H9 (cell line): ENCODE measurements around the gene HSPA13. TPM values are rescaled to one million over a fixed set of nuclear protein-coding genes. Genes with fewer than 3 reads are reported as not detected.
"Not testable (repeated sequence)": the region's sequence is repeated elsewhere in the genome, so short reads cannot be mapped to it uniquely, and the experiment has no call there.

Source experiments
- DNase-seq: peaks from one replicate; pipeline ENCODE4 v3.0.0-alpha.2; 2017
- H2AFZ ChIP-seq: one replicate; pipeline ENCODE4 v1.6.1; 2013; ENCODE audit warnings: mild to moderate bottlenecking, low read length, control low read depth, moderate library complexity
- H2AK5ac ChIP-seq: 2 replicates; pipeline ENCODE4 v1.6.1; 2013; ENCODE audit warnings: low read length, control low read depth, mixed read lengths; ENCODE audit not compliant: insufficient read length
- H2BK120ac ChIP-seq: one replicate; pipeline ENCODE4 v1.6.1; 2013; ENCODE audit warnings: low read depth, mild to moderate bottlenecking, low read length, control low read depth, inconsistent platforms; ENCODE audit not compliant: poor library complexity, severe bottlenecking
- H2BK12ac ChIP-seq: 2 replicates; pipeline ENCODE4 v1.6.1; 2013; ENCODE audit warnings: low read length, control low read depth, mixed read lengths, low read depth; ENCODE audit not compliant: insufficient read length
- H2BK15ac ChIP-seq: 2 replicates; pipeline ENCODE4 v1.6.1; 2013; ENCODE audit warnings: low read depth, low read length, control low read depth
- H2BK20ac ChIP-seq: one replicate; pipeline ENCODE4 v1.6.1; 2013; ENCODE audit warnings: low read depth, mild to moderate bottlenecking, low read length, control low read depth, inconsistent platforms; ENCODE audit not compliant: poor library complexity, severe bottlenecking
- H2BK5ac ChIP-seq: 2 replicates; pipeline ENCODE4 v1.6.1; 2013; ENCODE audit warnings: low read length, control low read depth, mixed read lengths; ENCODE audit not compliant: insufficient read length
- H3K14ac ChIP-seq: 2 replicates; pipeline ENCODE4 v1.6.1; 2013; ENCODE audit warnings: low read length, control low read depth; ENCODE audit not compliant: insufficient read depth
- H3K18ac ChIP-seq: 2 replicates; pipeline ENCODE4 v1.6.1; 2013; ENCODE audit warnings: low read depth, mild to moderate bottlenecking, mixed read lengths, low read length, control low read depth; ENCODE audit not compliant: insufficient read length
- H3K23ac ChIP-seq: 2 replicates; pipeline ENCODE4 v1.6.1; 2013; ENCODE audit warnings: low read length, control low read depth, mixed read lengths, low read depth; ENCODE audit not compliant: insufficient read length
- H3K23me2 ChIP-seq: 2 replicates; pipeline ENCODE4 v1.6.1; 2013; ENCODE audit warnings: low read depth, mild to moderate bottlenecking, mixed read lengths, low read length, control low read depth; ENCODE audit not compliant: insufficient read length, poor library complexity, severe bottlenecking
- H3K27ac ChIP-seq: 2 replicates; pipeline ENCODE4 v1.5.1; 2013; ENCODE audit warnings: low read length, control low read depth, mixed read lengths, low read depth; ENCODE audit not compliant: insufficient read length
- H3K27me3 ChIP-seq: 2 replicates; pipeline ENCODE4 v1.6.1; 2013; ENCODE audit warnings: low read length, control low read depth, inconsistent platforms; ENCODE audit not compliant: insufficient read depth
- H3K4ac ChIP-seq: 2 replicates; pipeline ENCODE4 v1.6.1; 2013; ENCODE audit warnings: low read depth, mild to moderate bottlenecking, control low read depth, inconsistent platforms, low read length, moderate library complexity
- H3K4me1 ChIP-seq: 2 replicates; pipeline ENCODE4 v1.6.1; 2013; ENCODE audit warnings: low read length, control low read depth, inconsistent platforms; ENCODE audit not compliant: insufficient read depth
- H3K4me2 ChIP-seq: 2 replicates; pipeline ENCODE4 v1.6.1; 2013; ENCODE audit warnings: low read length, control low read depth, mixed read lengths; ENCODE audit not compliant: insufficient read length, insufficient read depth
- H3K56ac ChIP-seq: 2 replicates; pipeline ENCODE4 v1.6.1; 2013; ENCODE audit warnings: low read depth, mild to moderate bottlenecking, mixed read lengths, low read length, control low read depth; ENCODE audit not compliant: insufficient read length
- H3K79me1 ChIP-seq: 2 replicates; pipeline ENCODE4 v1.6.1; 2013; ENCODE audit warnings: low read depth, mild to moderate bottlenecking, moderate library complexity, low read length, control low read depth, inconsistent platforms; ENCODE audit not compliant: insufficient read depth, poor library complexity, severe bottlenecking
- H3K79me2 ChIP-seq: 2 replicates; pipeline ENCODE4 v1.6.1; 2013; ENCODE audit warnings: low read length, control low read depth, inconsistent platforms; ENCODE audit not compliant: insufficient read depth
- H3K9ac ChIP-seq: 2 replicates; pipeline ENCODE4 v1.6.1; 2013; ENCODE audit warnings: low read length, control low read depth, mixed read lengths; ENCODE audit not compliant: insufficient read length; ENCODE audit errors: extremely low read depth
- H3K9me3 ChIP-seq: one replicate; pipeline ENCODE4 v1.6.1; 2013; ENCODE audit warnings: low read depth, low read length, inconsistent platforms; ENCODE audit not compliant: control insufficient read depth
- H3T11ph ChIP-seq: one replicate; pipeline ENCODE4 v1.6.1; 2013; ENCODE audit warnings: mild to moderate bottlenecking, low read length, control low read depth, inconsistent platforms
- H4K20me1 ChIP-seq: one replicate; pipeline ENCODE4 v1.6.1; 2013; ENCODE audit not compliant: control insufficient read depth, insufficient read length, insufficient read depth
- H4K5ac ChIP-seq: 2 replicates; pipeline ENCODE4 v1.6.1; 2013; ENCODE audit warnings: low read depth, mild to moderate bottlenecking, mixed read lengths, low read length, control low read depth; ENCODE audit not compliant: insufficient read length
- H4K8ac ChIP-seq: replicated peaks from 2 replicates; pipeline ENCODE4 v1.6.1; 2013; ENCODE audit warnings: low read length, control low read depth, mixed read lengths, low read depth; ENCODE audit not compliant: insufficient read length
- H4K91ac ChIP-seq: 2 replicates; pipeline ENCODE4 v1.6.1; 2013; ENCODE audit warnings: low read depth, mild to moderate bottlenecking, moderate library complexity, mixed read lengths, low read length, control low read depth; ENCODE audit not compliant: insufficient read length
- H3K27ac Mint-ChIP-seq, 3 experiments: 2 replicates in 2 of 3; 3 replicates in 1 of 3; pipeline ENCODE4 v1.8.0; 2020 to 2021; ENCODE audit warnings: mixed read lengths in 3 of 3, mild to moderate bottlenecking in 1 of 3, moderate library complexity in 1 of 3
- H3K27me3 Mint-ChIP-seq: 2 replicates; pipeline ENCODE4 v1.8.0; 2021; ENCODE audit warnings: low read depth, mild to moderate bottlenecking, moderate library complexity, mixed read lengths
- H3K36me3 Mint-ChIP-seq, 3 experiments: 2 replicates in 2 of 3; 3 replicates in 1 of 3; pipeline ENCODE4 v1.8.0; 2020 to 2021; ENCODE audit warnings: low read depth in 3 of 3, mixed read lengths in 3 of 3; ENCODE audit not compliant: insufficient read depth in 1 of 3
- H3K4me1 Mint-ChIP-seq, 2 experiments: 2 replicates each; pipeline ENCODE4 v1.8.0; 2020; ENCODE audit warnings: mixed read lengths in 2 of 2
- H3K4me3 Mint-ChIP-seq, 2 experiments: 2 replicates in 1 of 2; 3 replicates in 1 of 2; pipeline ENCODE4 v1.8.0; 2020 to 2021; ENCODE audit warnings: mild to moderate bottlenecking in 2 of 2, mixed read lengths in 2 of 2, moderate library complexity in 1 of 2
- H3K9me3 Mint-ChIP-seq, 2 experiments: 2 replicates in 1 of 2; 3 replicates in 1 of 2; pipeline ENCODE4 v1.8.0; 2020; ENCODE audit warnings: mild to moderate bottlenecking in 2 of 2, mixed read lengths in 2 of 2, moderate library complexity in 1 of 2
- CTCF ChIP-seq: fragments of 200-600 bp; sonication (generic); conservative IDR thresholded peaks from 3 replicates; pipeline ENCODE4 v1.8.0; 2021; ENCODE audit warnings: antibody characterized with exemption, mild to moderate bottlenecking
- WGBS: extraction: QIAGEN DNeasy Blood & Tissue Kit; methylation state at CpG from one replicate; pipeline ENCODE4 v1.1.7; 2013; ENCODE audit warnings: missing lambda C conversion rate, low lambda C conversion rate, mixed read lengths; ENCODE audit not compliant: insufficient read length; ENCODE audit errors: extremely low coverage; 5-methylcytosine and 5-hydroxymethylcytosine counted together
- total RNA-seq: library from RNA; stranded (reverse); gene quantifications from 2 replicates; pipeline ENCODE4 v1.2.1, GENCODE V29; 2021

Gene HSPA13
- total RNA-seq, 1 experiment from 2014 or later, result 32.6 TPM

GRCh38 chr21:14353231-14353630 lies 29.7 kb downstream of the HSPA13 start:
- Histone ChIP-seq H2BK120ac (no peak overlapping the region), H4K20me1 (no peaks in the 10 kb centered on the region), H3K9me3 (no peaks in the 10 kb centered on the region), H3K4ac (no peak overlapping the region), H2AFZ (no peak overlapping the region), H3K79me1 (no peaks in the 10 kb centered on the region), H3K79me2 (no peaks in the 10 kb centered on the region), H4K91ac (no peak overlapping the region), H3K23ac (no peak overlapping the region), H3K4me2 (no peak overlapping the region), H4K5ac (no peak overlapping the region), H3K27me3 (no peaks in the 10 kb centered on the region), H3T11ph (no peak overlapping the region), H2BK12ac (no peak overlapping the region), H3K9ac (no peak overlapping the region), H2BK15ac (no peak overlapping the region), H2AK5ac (no peak overlapping the region), H3K56ac (no peak overlapping the region), H4K8ac (no peak overlapping the region), H3K4me1 (no peaks in the 10 kb centered on the region), H3K27ac (no peak overlapping the region), H2BK20ac (no peak overlapping the region), H2BK5ac (no peak overlapping the region), H3K18ac (no peak overlapping the region), H3K23me2 (no peaks in the 10 kb centered on the region), H3K14ac (no peak overlapping the region)
- 0 out of 4 replicates have a peak, but pooled peaks cover 0 to 1% of the 10 kb centered on the region in 2 experiments for H3K4me1 Mint-ChIP-seq
- no peak for DNase-seq
- H3K27ac Mint-ChIP-seq, result no peak overlapping the region
- no peaks in the 10 kb centered on the region for H3K36me3 Mint-ChIP-seq
- H3K27me3 Mint-ChIP-seq, result no peaks in the 10 kb centered on the region
- no peak for TF ChIP-seq CTCF
- no peak overlapping the region for H3K4me3 Mint-ChIP-seq
- peaks cover 0 to 3% of the 10 kb centered on the region in 2 experiments; a peak in 4 of 5 replicates for H3K9me3 Mint-ChIP-seq

DNA sequence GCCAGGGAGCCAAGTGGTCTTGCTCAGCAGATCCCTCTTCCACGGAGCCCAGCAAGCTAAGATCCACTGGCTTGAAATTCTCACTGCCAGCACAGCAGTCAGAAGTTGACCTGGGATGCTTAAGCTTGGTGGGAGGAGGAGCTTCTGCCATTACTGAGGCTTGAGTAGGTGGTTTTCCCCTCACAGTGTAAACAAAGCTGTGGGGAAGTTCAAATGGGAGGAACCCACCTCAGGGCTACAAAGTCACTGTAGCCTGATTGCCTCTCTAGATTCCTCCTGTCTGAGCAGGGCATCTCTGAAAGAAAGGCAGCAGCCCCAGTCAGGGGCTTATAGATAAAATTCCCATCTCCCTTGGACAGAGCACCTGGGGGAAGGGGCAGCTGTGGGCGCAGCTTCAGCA lies 55.6 kb downstream of the HSPA13 start:
- not testable (repeated sequence) for H2BK15ac ChIP-seq, H3T11ph ChIP-seq, H3K23me2 ChIP-seq, H3K79me2 ChIP-seq, DNase-seq, H3K14ac ChIP-seq, H2BK12ac ChIP-seq, H3K4me1 Mint-ChIP-seq, H3K36me3 Mint-ChIP-seq, H3K18ac ChIP-seq, H4K91ac ChIP-seq, H3K4me3 Mint-ChIP-seq, H3K4ac ChIP-seq, H3K27ac ChIP-seq, H2BK120ac ChIP-seq, H3K56ac ChIP-seq, H3K23ac ChIP-seq, H2AK5ac ChIP-seq, H2AFZ ChIP-seq, H3K27me3 ChIP-seq, H4K8ac ChIP-seq, H4K5ac ChIP-seq, H3K27ac Mint-ChIP-seq, H3K9me3 ChIP-seq, H3K4me1 ChIP-seq, H3K79me1 ChIP-seq, H3K9ac ChIP-seq, H3K4me2 ChIP-seq, H2BK5ac ChIP-seq, H3K27me3 Mint-ChIP-seq, H4K20me1 ChIP-seq, H2BK20ac ChIP-seq
- no CpG with 5 or more reads among the region's 2 CpGs for WGBS
- peaks cover 32 to 43% of the 10 kb centered on the region in 2 experiments for H3K9me3 Mint-ChIP-seq
